A549 (cell line): ENCODE results near the gene DYNC1I1.

Experiments used
- EP300 ChIP-seq, 2 experiments: fragments of >200 bp; sonication (Bioruptor Twin); formaldehyde crosslinking; IDR thresholded peaks; 2 replicates in 1 of 2; 3 replicates in 1 of 2; pipeline ENCODE4 v1.6.1; 2016 to 2017
- HDAC2 ChIP-seq: fragments of 200-600 bp; sonication (generic); IDR thresholded peaks from 2 replicates; pipeline ENCODE4 v1.6.1; 2016
- HEYL ChIP-seq: fragments of 250-450 bp; sonication (Bioruptor Pico); IDR thresholded peaks from 2 replicates; pipeline ENCODE4 v1.8.0; 2021; ENCODE audit warnings: mild to moderate bottlenecking, moderate library complexity
- JUN ChIP-seq, 2 experiments: fragments of >200 bp; sonication (Bioruptor Twin); formaldehyde crosslinking; IDR thresholded peaks; 2 replicates in 1 of 2; 3 replicates in 1 of 2; pipeline ENCODE4 v1.6.1; 2016 to 2017
- MYC ChIP-seq: IDR thresholded peaks from 2 replicates; pipeline ENCODE4 v1.6.1; 2012; ENCODE audit warnings: mild to moderate bottlenecking, inconsistent platforms, low read length, improper control_type of control experiment, borderline replicate concordance
- NR3C1 ChIP-seq: fragments of >200 bp; sonication (Bioruptor Twin); formaldehyde crosslinking; IDR thresholded peaks from 3 replicates; pipeline ENCODE4 v1.6.1; 2017
- POLR2A ChIP-seq: IDR thresholded peaks from 2 replicates; pipeline ENCODE4 v1.6.1; 2012; ENCODE audit warnings: mild to moderate bottlenecking, low read length
- RAD21 ChIP-seq, 2 experiments: fragments of >200 bp in 1 of 2; sonication (Bioruptor Twin) in 1 of 2; formaldehyde crosslinking in 1 of 2; IDR thresholded peaks in 1 of 2; conservative IDR thresholded peaks in 1 of 2; 2 replicates in 1 of 2; 3 replicates in 1 of 2; pipeline ENCODE4 v1.6.1; 2012 to 2018; ENCODE audit warnings: inconsistent platforms in 1 of 2
- TP53 ChIP-seq: fragments of 250-450 bp; sonication (Bioruptor Pico); IDR thresholded peaks from 2 replicates; pipeline ENCODE4 v1.5.0; 2021; ENCODE audit warnings: mild to moderate bottlenecking, moderate library complexity
- TF ChIP-seq, protein P1 (sequence below): fragments of >200 bp; sonication (Bioruptor Twin); formaldehyde crosslinking; IDR thresholded peaks from 3 replicates; pipeline ENCODE4 v1.5.1; 2016

DNA sequence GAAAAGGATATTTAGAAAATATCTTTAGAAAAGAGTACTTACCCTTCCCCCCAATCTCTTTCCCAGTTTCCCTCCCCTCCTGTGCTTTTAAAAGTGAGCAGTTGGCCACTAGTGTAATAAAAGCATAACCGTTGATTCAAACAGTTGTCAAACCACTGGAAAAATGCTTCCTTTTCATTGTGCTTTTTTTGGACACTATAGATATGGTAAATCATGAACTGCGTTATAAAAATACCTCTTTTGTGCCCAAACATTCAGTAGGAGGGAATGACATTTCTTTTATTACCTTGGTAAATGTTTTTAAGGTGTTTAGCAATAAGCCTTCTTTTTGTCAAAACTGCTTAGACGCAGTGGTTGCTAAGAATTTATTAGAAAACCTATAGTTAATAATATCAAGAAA lies 317.2 kb downstream of the DYNC1I1 start:
- TF ChIP-seq, protein P1, sequence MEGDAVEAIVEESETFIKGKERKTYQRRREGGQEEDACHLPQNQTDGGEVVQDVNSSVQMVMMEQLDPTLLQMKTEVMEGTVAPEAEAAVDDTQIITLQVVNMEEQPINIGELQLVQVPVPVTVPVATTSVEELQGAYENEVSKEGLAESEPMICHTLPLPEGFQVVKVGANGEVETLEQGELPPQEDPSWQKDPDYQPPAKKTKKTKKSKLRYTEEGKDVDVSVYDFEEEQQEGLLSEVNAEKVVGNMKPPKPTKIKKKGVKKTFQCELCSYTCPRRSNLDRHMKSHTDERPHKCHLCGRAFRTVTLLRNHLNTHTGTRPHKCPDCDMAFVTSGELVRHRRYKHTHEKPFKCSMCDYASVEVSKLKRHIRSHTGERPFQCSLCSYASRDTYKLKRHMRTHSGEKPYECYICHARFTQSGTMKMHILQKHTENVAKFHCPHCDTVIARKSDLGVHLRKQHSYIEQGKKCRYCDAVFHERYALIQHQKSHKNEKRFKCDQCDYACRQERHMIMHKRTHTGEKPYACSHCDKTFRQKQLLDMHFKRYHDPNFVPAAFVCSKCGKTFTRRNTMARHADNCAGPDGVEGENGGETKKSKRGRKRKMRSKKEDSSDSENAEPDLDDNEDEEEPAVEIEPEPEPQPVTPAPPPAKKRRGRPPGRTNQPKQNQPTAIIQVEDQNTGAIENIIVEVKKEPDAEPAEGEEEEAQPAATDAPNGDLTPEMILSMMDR: no peak
- TF ChIP-seq NR3C1 (no peak), HDAC2 (no peak), TP53 (CRISPR knock-in tag) (no peak), EP300 (IDR thresholded peaks at IDR 0.05) (no peak), JUN (IDR thresholded peaks at IDR 0.05) (no peak), POLR2A (no peak), MYC (no peak), HEYL (no peak), RAD21 (conservative IDR thresholded peaks at IDR 0.05 in 1 of 2, IDR thresholded peaks at IDR 0.05 in 1 of 2) (no peak)
